CD4-positive, alpha-beta T cell treated with Interleukin-12 subunit alpha and Interleukin-12 subunit beta, for 1 hour (primary cell): Measurements from ENCODE around the gene PRKCB.
A peak's percentile ranks its signal among the peaks of the same experiment; 100 is the strongest.

Experiments
- DNase-seq: peaks from one replicate; pipeline ENCODE4 v3.0.0-alpha.2; 2020

The PRKCB gene

DNA sequence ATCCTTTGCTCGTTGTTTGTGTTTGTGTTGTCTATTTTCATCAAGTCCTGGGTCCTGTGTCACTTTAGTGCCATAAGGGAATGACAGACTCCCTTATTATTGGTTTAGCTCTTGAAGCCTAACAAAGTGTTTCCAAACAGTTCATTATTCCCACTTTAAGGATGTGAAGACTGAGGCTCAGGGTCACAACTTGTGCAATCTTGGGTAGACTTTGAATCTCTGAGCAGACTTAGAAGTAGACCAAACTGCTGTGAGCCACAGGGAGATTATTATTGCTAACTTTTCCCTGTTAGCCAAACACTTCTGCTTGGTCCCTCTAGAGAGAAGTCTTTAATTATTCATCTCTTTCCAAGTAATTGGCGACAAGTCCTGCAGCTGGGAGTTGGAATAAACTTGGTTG is 31.8 kb downstream of the PRKCB start:
- DNase-seq = no peak

DNA sequence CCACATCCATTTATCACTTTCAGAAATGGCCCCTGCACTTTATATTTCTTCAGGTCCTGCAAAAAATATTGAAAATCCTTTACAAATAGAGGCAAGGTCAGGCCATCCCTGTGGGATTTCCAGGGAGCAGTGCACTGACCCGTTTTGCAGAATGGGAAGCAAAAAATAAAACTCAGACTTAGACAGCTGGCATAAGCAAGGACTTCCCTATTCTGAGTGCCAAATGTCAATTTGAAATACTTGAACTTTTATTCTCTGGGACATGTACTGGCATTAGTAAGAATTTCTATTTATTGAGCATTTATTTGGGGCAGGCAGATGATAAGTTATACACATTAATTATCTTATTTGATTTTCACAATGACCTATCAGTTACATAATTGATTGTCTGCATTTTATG is 32.4 kb downstream of the PRKCB start:
- DNase-seq = no peak

- peak; percentile 40 for DNase-seq
Measured at GRCh38 chr16:23869052-23869451, 33.3 kb downstream of the PRKCB start.

DNA sequence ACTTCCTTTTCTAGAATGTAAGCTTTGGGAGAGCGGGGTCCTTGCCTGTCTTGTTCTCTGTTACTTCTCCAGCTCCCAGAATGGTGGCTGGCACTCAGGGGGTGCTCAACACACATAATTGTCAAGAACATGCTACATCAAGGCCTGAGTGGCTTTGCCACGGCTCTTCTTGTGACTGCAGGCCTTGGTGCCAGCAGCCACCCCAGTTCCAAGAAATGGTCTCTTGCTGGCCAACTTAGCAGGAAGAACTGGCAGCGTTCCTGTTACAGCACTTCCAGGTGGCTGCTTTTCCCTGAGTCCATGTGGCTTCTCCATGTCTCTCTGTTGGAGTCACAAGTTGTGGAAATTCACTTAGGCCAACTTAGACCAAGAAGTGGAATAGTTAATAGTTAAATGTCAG is 36.1 kb downstream of the PRKCB start:
- no peak for DNase-seq

DNA sequence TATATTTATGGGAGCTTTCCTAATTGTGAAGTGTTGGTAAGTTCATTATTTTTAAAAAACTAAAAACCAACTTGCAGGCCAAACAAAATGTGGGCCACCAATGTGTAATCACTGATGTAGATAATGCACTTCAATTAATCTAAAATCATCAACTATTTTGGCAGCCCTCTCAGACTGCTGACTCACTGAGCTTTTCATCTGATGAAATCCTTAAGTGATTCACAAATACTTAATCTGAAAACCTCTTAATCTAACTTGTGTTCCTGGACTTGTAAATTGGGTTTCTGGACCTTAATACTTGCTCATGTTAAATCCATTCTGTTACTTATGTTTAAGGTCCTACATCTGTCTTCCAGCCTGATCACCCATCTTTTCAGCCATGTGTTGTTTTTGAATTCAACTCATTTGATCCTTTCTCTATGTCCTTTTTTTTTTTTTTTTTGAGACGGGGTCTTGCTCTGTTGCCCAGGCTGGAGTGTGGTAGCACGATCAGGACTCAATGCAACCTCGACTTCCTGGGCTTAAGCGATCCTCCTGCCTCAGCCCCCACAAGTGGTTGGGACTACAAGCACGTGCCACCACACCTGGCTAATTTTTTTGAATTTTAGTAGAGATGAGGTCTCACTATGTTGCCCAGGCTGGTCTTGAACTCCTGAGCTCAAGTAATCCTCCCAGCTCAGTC is 39.0 kb downstream of the PRKCB start:
- DNase-seq = no peak

- DNase-seq = no peak
Measured at GRCh38 chr16:23876256-23876896, 40.6 kb downstream of the PRKCB start.

DNA sequence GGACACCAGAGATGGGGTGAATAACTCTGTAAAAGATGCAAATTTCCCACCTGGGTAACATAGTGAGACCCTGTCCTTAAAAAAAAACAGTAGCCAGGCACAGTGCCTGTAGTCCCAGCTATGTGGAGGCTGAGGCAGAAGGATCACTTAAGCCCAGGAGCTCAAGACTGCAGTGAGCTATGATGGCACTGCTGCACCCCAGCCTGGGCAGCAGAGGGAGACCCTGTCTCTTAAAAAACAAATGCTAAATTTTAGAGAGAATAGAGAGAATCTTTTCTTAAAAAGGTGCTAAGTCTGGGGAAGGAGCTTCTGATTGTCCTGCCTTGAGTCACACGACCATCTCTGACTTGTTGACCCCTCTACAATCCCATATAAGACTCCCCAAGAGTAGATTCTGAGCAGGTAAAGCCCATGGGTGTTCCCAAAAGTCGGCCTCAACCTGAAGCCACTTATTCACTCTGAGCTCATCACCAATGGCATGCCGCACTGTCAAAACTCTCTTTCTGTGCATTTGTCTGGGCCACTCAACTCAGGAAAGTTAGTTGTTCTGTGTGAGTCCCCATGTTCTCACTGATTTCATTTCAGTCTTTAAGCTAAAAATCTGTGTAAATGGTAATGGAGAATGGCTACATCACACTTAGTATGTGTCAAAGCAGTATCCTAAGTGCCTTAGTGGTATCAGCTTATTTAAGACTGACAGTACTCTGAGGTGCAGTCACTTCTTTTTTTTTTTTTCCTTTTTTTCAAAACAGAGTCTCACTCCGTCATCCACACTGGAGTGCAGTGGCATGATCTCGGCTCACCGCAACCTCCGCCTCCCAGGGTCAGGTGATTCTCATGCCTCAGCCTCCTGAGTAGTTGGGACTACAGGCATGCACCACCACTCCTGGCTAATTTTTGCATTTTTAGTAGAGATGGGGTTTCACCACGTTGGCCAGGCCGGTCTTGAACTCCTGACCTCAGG is 41.6 kb downstream of the PRKCB start:
- DNase-seq = peak; percentile 25

- no peak for DNase-seq
Measured at GRCh38 chr16:23879735-23880373, 44.1 kb downstream of the PRKCB start.

GRCh38 chr16:23889189-23889588 is 53.4 kb downstream of the PRKCB start:
- DNase-seq = no peak

GRCh38 chr16:23893986-23894385 is 58.2 kb downstream of the PRKCB start:
- no peak for DNase-seq

DNA sequence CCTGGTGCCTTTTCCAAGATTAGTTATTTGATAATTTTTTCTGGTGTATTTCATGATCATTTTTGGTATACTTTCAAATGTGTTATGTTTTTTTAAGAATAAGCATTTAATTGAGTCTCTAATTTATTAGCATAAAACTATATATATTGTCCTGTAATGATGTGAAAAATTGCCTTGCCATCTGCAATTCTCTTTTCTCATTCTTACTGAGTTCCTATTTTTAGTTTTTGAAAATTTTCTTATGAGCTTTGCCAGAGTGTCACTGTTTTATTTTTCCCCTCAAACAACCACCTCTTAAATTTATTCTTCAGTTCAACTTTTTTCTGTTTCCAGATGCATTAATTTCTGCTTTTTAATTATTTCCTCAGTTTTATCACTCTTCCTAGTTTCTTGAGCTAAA is 59.3 kb downstream of the PRKCB start:
- DNase-seq = no peak

- no peak for DNase-seq
Measured at GRCh38 chr16:23896832-23897821, 61.3 kb downstream of the PRKCB start.

DNA sequence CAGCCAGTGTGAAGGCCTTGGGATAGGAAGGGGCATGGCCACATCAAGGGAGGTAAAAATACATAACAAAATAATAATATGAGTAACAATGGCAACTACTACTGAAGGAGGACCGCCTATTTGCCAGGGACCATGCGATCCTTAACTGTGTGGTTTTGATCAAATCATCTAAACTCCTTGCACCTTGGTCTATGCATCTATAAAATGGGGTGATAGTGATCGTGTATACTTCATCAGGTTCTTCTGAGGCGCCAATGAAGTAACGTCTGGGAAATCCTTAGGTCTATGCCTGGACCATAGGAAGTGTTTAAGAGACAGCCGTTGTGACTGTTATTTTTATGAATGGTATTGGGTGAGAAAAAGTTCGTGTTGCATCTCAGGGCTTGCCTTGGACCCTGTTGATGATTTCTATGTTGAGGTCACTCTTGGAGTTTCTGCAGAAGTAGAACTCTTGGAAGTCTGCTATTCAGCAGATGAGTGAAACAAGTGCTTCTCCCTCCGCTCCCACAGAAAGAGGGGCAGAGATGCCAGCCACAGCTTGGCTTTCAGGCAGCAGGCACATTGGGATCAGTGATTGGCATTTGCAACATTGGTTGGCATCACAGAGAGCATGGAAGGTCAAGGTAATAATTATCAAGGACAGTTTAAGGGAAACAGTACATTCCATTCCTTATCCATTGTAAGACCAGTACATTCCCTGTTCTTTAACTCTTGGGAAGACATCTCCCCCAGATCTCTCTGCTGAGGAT is 63.1 kb downstream of the PRKCB start:
- DNase-seq = no peak

- DNase-seq = no peak
Measured at GRCh38 chr16:23899869-23900268, 64.1 kb downstream of the PRKCB start.

DNA sequence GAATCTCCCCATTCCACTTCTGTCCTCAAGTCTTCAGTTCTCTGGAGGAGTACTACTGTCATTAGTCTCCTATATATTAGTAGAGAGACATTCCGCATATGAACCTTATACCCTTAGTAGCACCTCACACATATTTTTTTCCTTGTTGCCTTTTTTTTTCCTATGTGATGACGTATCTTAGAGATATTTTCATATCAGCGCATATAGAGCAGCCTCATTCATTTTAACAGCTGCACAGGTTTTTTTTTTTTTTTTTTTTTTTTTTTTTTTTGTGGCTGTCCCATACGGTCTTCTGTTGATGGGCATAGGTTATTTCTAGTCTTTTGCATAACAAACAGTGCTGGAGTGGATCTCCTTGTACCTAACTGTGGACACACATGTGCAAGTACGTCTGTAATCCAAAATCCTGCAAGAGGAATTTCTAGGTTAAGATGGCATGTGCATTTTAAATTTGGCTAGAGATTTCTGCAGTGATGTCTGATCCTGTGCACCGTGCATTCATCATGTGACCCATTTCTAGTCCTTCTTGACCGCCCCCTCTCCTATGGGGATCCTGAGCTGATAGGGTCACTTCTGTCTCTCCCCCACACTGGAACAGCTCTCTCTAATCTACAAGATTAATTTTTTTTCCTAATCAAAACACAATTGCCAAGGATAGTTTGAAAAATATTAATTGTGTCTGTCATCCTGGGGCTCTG is 64.8 kb downstream of the PRKCB start:
- DNase-seq = no peak

DNA sequence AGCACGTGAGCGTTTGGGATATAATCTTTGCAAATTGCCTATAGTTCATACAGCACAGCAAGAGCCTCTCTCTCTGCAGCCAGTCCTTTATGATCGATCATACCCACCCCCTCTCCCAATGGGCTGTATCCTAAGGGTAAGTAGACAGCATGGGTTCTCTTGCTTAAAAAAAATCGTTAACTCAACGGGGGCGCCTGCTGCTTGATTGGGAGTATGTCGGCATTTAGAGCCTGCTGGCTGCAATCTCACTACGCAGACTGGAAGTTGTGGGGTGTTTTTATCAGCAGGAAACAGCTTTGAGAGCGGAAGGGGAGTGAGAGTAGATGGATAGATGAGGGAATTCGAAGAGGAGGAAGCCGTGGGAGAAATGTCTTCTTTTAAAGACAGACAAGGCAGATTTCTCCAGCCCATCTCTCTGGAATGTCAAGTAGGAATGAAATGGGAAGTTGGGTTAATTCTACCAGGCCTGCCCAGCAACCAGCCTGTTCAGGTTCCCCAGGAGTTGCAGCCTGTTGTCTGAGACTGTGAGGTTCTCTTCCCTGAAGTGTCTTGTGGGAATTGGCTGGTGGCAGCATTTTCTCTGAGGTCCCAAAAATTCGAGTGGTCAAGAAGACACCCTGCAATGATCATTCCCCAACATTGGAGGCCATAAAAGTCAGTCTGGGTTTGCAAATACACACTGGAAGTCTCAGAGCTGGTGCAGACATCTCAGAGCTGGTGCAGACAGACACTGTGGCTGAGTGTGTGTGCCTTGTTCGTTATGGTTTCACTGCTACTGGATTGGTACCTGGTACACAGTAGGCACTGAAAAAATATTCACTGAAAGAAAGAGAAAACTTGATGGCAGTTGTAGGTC is 65.6 kb downstream of the PRKCB start:
- DNase-seq = no peak

DNA sequence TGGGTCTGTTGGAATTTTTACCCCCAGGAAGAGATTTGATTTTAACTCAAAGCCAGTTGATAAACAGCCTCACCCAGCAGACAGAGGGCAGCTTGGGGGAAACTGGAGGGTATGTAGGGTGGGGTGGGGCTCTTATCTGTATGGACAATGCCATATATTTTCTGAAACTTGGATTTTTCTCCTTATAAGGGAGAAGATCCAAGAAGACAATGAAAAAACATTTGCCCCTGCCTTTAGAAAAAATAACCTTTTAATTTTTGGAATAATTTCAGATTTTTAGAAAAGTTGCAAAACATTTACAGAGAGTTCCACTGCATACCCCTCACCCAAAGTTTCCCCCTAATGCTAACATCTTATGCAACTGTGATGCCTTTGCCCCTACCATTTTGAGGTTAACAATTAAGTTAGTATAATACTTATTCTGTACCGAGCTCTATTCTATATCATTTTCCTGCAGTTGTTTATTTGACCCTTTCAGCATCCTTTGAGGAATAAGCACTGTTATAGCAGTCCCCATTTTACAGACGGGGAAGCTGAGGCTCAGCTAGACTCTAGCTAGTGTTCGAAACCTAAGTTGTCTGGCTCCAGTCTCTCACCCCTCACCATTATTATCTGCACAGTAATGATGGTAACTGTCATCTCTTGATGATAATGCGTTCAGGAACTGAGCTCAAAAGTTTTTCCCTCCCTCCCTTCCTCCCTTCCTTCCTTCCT is 66.4 kb downstream of the PRKCB start:
- no peak for DNase-seq

DNA sequence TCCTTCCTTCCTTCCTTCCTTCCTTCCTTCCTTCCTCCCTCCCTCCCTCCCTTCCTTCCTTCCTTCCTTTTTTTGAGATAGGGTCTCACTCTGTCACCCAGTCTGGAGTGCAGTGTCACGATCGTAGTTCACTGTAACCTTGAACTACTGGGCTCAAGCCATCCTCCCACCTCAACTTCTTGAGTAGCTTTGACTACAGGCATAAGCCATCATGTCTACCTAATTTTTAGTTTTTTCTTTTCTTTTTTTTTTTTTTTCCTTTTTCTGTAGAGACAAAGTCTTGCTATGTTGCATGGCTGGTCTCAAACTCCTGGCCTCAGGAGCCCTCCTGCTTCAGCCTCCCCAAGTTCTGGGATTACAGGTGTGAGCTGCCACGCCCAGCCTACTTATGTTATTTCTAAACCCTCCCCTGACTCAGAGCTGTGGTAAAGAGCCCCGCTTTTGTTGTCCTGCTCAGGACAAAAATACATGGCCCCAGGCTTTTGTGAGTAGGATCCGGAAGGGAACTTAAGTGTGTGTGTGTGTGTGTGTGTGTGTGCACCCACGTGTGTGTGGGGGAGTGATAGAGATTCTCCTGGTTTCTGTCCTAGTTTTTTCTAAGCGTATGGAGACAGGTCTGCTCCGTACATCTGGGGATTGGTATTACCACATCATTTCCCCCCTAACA is 67.1 kb downstream of the PRKCB start:
- DNase-seq = no peak
